HG03066 (cell line): ENCODE measurements around the gene MAGEA8.
A peak's percentile ranks its signal among the peaks of the same experiment; 100 is the strongest.
"Not testable (repeated sequence)": the region's sequence is repeated elsewhere in the genome, so short reads cannot be mapped to it uniquely, and the experiment has no call there.

ENCODE experiments used
- ATAC-seq: cut with Tn5 transposase; IDR thresholded peaks from one replicate; pipeline ENCODE4 v1.9.1; 2021; ENCODE audit warnings: low read depth; ENCODE audit not compliant: unreplicated experiment

The MAGEA8 gene

DNA sequence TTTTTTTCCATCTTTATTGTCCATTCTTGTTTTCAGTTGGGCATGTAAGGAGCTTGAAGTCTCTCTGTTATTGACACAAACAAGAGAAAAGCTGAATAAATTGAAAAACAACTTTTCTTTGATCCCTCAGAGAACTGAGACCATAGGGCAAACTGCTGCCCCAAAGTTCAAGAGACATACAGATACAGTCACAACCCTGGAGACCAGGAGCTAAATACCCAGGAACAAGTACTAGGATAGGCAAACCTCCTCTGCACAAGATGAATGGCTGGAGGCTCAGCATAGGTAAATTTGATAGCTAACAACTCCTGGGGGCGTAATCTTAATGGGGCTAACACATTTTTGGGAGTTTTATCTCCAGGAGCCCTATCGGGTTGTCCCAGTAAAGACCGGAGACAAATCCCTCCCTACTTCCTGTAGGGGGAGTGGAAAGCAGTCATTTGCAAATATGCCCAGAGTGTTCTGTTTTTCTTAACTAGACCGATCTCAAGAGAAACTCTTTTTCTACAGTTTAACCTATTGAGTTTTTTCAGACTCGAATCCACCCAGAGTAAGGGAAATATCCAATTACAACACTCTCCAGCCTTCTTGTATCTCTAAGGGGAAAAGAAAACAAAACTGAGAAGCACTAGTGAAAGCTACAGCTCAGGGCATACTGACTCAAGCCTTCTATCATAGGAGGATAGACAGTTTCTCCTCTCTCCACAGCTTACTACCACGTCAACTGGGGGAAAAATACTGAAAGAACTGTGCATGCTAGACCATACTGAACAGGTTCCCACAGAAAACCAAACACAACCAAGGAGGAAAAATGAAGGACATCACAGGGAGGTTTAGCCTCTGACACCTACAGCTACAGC lies 23.1 kb downstream of the MAGEA8 start:
- ATAC-seq, result peak; percentile 87

DNA sequence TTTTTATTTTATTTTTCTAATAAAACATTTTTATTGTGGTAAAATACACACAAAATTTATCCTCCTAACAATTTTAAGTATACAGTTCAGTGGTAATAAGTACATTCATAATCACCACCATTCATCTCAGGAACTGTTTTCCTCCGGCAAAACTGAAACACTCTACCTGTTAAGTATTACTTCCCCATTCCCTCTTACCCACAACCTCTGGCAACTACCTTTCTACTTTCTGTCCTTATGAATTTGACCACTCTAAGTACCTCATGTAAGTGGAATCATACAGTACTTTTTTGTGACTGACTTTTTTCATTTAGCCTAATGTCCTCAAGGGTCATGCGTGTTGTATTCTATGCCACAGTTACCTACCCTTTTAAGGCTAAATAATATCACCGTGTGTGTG lies 27.3 kb downstream of the MAGEA8 start:
- ATAC-seq, result peak; percentile 48

- ATAC-seq, result no peak
Measured at GRCh38 chrX:149908727-149909126, 27.7 kb downstream of the MAGEA8 start.

GRCh38 chrX:149909324-149910177 lies 28.6 kb downstream of the MAGEA8 start:
- ATAC-seq, result no peak

GRCh38 chrX:149910178-149910695 lies 29.3 kb downstream of the MAGEA8 start:
- no peak for ATAC-seq

- no peak for ATAC-seq
Measured at GRCh38 chrX:149916745-149917392, 35.9 kb downstream of the MAGEA8 start.

DNA sequence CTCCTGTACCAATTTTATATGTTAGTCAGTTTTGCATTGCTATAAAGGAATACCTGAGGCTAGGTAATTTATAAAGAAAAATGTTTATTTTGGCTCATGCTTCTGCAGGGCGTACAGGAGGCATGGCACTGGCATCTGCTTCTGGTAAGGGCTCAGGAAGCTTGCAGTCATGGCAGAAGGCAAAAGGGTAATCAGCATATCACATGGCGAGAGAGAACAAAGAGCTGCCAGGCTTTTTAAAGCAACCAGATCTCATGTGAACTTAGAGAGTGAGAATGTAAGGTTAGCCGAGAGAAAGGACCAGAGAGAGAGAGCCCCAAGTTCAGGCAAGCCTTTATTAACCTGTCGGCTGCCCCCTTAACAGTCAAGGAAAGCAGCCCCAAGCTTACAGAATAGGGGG lies 42.9 kb downstream of the MAGEA8 start:
- ATAC-seq, result not testable (repeated sequence)

DNA sequence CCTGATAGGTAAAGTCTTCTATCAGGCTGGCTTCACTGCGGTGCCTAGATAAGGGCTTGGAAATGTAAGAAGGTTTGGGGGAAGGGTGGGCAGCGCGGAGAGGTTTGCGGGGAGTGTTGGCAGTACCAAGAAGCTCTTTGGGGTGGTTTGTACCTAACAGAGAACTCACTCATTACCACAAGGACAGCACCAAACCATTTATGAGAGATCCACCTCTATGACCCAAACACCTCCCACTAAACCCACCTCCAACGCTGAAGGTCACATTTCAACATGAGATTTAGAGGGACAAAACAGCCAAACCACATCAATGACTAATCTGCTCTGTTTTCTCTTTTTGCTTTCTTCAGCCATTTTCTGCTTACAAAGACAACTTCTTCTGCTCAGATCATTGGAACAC lies 43.5 kb downstream of the MAGEA8 start:
- ATAC-seq, result not testable (repeated sequence)

DNA sequence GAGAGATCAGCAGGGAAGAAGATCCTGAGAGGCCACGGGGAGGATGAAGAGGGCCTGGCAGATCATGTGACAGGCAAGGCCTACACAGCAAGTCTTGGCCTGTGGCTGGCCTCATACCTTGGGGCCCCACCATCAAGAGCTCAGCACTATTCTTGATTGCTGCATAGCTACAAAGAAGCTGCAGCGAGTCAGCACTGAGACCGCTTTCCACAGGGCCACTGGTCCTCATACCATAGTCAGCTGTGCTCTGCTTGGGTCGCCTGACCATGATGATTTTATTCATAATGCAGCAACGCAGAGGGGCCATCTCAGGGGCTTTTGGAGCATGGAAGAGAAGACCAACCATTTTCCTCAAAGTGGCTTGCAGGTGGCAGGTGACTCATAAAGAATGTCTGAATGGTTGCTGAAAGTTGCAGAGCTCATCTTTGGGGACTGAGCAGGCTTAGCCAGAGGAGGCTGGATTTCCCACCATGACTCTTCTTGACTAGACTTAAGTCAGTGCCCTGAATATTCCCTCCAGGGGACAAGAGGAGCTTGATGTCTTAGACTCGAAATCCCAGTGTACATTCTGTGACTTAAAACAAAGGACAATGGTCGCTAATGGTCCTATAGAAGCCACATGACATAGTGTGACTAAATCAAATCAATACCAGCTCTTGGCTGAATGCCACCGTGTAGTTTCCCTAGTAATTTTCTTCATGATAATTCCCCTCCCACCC lies 46.4 kb downstream of the MAGEA8 start:
- not testable (repeated sequence) for ATAC-seq

DNA sequence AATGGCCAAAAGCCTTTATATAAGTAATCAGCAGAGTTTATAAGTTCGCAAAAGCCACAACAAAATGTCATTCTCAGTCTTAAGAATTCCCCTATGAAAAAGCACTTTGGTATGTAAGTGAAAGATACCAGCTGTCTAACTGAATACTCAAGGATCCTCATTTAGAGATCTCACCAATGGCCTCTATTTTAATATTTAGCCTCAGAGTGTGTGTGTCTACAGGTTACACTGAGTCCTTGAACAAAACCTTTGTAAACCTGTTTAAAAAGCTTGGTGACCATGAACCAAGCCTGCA lies 46.9 kb downstream of the MAGEA8 start:
- ATAC-seq, result not testable (repeated sequence)

- ATAC-seq, result not testable (repeated sequence)
Measured at GRCh38 chrX:149928635-149929034, 47.7 kb downstream of the MAGEA8 start.

GRCh38 chrX:149929400-149929799 lies 48.4 kb downstream of the MAGEA8 start, which contains the start of gene HSFX4:
TSS of gene HSFX4 (plus strand) at chrX:149929573. CDS start at chrX:149929645, 72 bp downstream.
- not testable (repeated sequence) for ATAC-seq

- not testable (repeated sequence) for ATAC-seq
Measured at GRCh38 chrX:149931355-149931754, 50.4 kb downstream of the MAGEA8 start.

DNA sequence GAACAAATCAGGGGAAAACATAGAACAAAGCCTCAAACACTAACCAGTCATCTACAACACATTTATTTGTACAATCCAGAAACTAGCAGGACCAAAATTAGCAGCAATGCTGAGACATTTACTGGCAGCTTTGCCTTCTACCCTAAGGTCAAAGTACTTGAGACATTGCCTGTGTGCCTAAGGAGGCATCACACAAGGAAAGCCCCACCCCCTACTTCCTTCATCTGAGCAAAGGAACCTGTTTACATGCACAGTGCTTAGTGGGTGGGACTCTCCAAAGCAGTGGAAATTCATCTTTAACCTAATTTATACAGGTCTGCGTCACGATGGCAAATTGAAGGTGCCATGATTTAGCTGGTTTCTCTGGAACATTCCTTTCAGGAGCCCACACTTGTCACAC lies 51.2 kb downstream of the MAGEA8 start:
- ATAC-seq, result not testable (repeated sequence)

DNA sequence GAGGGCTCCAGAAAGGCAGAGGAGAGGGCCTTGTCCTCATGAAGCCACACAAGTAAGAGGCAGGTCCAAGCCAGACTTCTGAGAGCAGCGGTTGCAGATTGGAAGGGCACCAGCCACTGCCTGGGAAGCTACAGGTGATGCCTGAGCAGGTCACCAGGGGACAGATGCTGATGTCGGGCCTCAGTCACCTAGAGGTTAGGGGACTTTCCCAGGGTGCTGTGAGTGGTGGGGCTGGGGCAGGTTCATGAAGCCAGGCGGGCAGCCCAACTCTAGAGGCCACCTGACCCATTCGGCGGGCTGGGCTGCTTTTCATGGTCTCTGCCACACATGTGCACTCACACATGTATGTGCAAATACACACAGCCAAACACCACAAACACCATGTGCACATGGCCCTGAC lies 52.0 kb downstream of the MAGEA8 start:
- not testable (repeated sequence) for ATAC-seq

GRCh38 chrX:149933547-149933946 lies 52.6 kb downstream of the MAGEA8 start:
- ATAC-seq, result not testable (repeated sequence)
